Activated T-helper 2 cell treated with anti-CD3 and anti-CD28 coated beads, Interferon-gamma antibody, Interleukin-2, Interleukin-4, amounts not matched to agents 10 μg/mL and 5 μg/mL and 100 μg/mL, durations not matched to agents 14 hours and 24 hours and 36 hours (primary cell): Measurements from ENCODE around the gene SLC25A51. TPM values are rescaled to one million over a fixed set of nuclear protein-coding genes. Genes with fewer than 3 reads are reported as not detected.

Experiments used
- DNase-seq: peaks from one replicate; pipeline ENCODE4 v3.0.0; 2021; ENCODE audit warnings: low spot score
- H3K27ac Mint-ChIP-seq: one replicate; pipeline ENCODE4 v1.8.0; 2021; ENCODE audit warnings: mixed read lengths
- H3K27me3 Mint-ChIP-seq: one replicate; pipeline ENCODE4 v1.8.0; 2021; ENCODE audit warnings: low read depth, mixed read lengths
- H3K36me3 Mint-ChIP-seq: one replicate; pipeline ENCODE4 v1.8.0; 2021; ENCODE audit warnings: low read depth, mixed read lengths
- H3K4me1 Mint-ChIP-seq: one replicate; pipeline ENCODE4 v1.8.0; 2021; ENCODE audit warnings: low read depth, mixed read lengths
- H3K4me3 Mint-ChIP-seq: one replicate; pipeline ENCODE4 v1.8.0; 2021; ENCODE audit warnings: low read depth, mild to moderate bottlenecking, moderate library complexity, mixed read lengths
- H3K9me3 Mint-ChIP-seq: one replicate; pipeline ENCODE4 v1.8.0; 2021; ENCODE audit warnings: mixed read lengths
- intact Hi-C: fragments of 100-400 bp; cut with micrococcal nuclease; formaldehyde crosslinking; loops from one replicate; pipeline ENCODE4 v1.15.1; 2023
- total RNA-seq: library from RNA; stranded (reverse); gene quantifications from 2 replicates; pipeline ENCODE4 v1.2.3, GENCODE V29; 2022

Gene SLC25A51
- total RNA-seq, 1 donor from 2014 or later, result 29.7 TPM

DNA sequence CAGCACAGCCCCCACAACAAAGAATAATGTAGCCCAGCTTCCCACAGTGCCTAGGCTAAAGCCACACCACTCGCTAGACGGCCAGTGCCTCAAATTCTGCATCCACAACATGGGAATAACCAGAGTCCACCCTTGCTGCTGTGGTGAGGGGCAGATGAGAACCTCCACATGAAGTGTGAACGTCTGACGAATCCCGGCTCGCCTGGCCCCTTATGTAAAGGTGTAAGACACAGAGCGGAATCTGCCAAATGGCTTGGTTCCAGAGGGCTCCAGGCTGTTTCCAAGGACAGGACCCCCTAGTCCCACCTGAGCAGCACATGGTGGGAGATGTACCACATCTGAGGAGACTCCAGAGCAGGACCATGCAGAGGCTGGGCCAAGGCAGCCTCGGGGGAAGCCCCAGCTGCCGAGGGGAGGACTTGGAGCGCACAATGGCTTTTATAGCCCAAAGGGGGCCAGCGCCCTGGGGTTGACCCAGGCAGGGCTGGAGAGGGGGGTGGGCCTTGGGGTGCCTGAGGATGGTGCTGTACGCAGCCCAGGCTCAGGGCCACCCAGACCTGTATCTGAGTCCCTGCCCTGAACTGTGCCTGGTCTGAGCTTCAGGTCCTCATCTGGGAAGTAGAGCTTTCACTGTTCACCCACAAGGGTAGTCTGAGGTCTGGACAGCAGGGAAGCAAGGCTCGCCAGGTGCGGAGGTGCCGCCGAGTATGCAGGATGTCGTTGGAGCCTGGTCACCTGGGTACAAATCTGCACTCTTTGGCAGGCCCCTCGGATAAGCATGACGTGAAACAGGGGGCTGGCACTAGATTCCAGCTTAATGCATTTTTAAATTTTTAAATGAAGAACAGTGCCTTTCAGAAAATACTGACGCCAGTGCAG lies 24.9 kb upstream of the SLC25A51 start:
- DNase-seq, result no peak
- Mint-ChIP-seq H3K36me3 (no peaks in the 10 kb centered on the region), H3K27ac (no peak overlapping the region), H3K9me3 (no peaks in the 10 kb centered on the region), H3K27me3 (no peaks in the 10 kb centered on the region), H3K4me1 (peaks cover 4% of the 10 kb centered on the region), H3K4me3 (no peak overlapping the region)
- intact Hi-C loops, result no loop called here

DNA sequence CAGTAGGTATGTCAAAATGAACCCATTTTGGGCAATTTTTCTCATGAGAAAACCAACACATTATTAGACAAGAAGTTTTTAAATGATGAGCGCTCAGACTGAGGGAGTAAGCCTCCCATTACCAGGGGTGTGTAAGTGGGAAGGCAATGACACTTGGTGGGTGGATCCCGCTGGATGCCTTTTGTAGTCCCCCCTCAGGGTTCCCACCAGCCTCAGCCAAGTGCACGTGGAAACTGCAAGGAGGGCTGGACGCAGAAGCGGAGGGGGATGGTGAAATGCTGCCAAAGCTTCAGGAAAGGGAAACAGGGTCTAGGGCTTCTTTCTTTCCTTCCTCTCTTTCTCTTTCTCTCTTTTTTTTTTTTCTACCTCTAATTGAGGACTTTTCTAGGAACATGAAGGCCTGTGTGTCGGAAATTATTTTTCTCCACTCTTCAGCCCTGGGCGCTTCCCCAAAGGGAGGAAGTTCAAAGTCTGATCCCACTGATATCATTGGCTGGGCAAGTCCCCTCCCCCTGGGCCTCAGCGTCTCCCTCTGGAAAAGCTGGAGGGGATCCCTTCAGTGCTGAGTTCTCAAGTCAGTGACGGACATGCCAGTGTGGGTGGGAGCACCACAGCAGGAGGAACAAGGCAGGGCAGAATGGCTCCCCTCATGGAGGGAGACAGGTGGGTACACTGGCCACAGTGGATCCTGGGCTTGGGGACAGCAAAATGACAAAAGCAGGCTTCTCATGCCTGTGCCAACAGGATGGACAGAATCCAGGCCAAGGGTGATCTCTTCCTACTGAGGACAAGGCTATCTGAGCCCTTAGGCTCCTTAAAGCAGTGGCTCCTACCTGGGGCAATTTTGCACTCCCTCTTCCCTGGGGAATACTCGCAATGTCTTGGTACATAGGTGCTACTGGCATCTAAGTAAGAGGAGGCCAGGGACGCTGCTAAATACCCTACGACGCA lies 23.9 kb upstream of the SLC25A51 start:
- no peaks in the 10 kb centered on the region for H3K9me3 Mint-ChIP-seq
- H3K36me3 Mint-ChIP-seq, result no peaks in the 10 kb centered on the region
- H3K27me3 Mint-ChIP-seq, result no peaks in the 10 kb centered on the region
- peaks cover 4% of the 10 kb centered on the region for H3K4me1 Mint-ChIP-seq
- intact Hi-C loops, result no loop called here
- no peak overlapping the region for H3K27ac Mint-ChIP-seq
- H3K4me3 Mint-ChIP-seq, result no peak overlapping the region
- DNase-seq, result no peak

DNA sequence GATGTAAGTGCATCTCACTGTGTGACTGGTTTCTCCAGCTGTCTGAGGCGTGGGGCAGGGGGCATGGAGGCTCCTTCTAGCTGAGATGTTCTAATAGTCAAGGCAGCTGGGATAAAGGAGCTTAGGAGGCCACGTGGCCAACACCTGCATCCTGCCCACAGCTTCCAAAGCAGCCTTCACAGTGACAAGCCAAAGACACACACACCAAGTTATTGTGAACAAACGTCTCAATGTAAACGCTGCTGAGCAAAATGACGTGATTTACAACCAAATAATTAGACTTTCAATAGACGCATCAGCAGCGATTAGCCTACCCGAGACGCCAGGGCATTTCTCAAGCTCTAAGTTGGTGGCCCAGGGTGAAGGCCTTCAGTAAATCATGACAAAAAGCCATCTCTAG lies 23.2 kb upstream of the SLC25A51 start:
- H3K27ac Mint-ChIP-seq, result no peak overlapping the region
- no peak for DNase-seq
- no peaks in the 10 kb centered on the region for H3K9me3 Mint-ChIP-seq
- peaks cover 4% of the 10 kb centered on the region for H3K4me1 Mint-ChIP-seq
- no peaks in the 10 kb centered on the region for H3K27me3 Mint-ChIP-seq
- H3K4me3 Mint-ChIP-seq, result no peak overlapping the region
- intact Hi-C loops, result no loop called here
- no peaks in the 10 kb centered on the region for H3K36me3 Mint-ChIP-seq

DNA sequence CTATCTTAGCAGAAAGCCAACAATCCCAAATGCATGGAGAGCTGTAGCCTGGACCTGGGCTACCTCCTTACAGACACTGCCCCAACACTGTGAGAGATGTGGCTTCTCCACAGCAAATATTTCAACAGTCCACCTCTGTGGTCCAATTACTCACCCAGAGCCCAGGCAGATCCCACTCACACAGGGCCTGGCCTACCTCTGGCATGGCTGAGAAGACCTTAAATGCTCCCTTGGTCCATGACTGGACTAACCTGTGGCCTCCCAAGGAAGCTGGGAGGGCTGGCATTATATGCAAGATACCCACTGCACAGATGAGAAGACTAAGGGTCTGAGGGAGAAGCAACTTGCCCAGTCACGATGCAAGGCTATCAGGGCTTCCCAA lies 22.8 kb upstream of the SLC25A51 start:
- Mint-ChIP-seq H3K4me3 (no peak overlapping the region), H3K9me3 (no peaks in the 10 kb centered on the region), H3K36me3 (no peaks in the 10 kb centered on the region), H3K27me3 (no peaks in the 10 kb centered on the region), H3K27ac (no peak overlapping the region), H3K4me1 (peaks cover 4% of the 10 kb centered on the region)
- DNase-seq, result no peak
- intact Hi-C loops, result no loop called here

DNA sequence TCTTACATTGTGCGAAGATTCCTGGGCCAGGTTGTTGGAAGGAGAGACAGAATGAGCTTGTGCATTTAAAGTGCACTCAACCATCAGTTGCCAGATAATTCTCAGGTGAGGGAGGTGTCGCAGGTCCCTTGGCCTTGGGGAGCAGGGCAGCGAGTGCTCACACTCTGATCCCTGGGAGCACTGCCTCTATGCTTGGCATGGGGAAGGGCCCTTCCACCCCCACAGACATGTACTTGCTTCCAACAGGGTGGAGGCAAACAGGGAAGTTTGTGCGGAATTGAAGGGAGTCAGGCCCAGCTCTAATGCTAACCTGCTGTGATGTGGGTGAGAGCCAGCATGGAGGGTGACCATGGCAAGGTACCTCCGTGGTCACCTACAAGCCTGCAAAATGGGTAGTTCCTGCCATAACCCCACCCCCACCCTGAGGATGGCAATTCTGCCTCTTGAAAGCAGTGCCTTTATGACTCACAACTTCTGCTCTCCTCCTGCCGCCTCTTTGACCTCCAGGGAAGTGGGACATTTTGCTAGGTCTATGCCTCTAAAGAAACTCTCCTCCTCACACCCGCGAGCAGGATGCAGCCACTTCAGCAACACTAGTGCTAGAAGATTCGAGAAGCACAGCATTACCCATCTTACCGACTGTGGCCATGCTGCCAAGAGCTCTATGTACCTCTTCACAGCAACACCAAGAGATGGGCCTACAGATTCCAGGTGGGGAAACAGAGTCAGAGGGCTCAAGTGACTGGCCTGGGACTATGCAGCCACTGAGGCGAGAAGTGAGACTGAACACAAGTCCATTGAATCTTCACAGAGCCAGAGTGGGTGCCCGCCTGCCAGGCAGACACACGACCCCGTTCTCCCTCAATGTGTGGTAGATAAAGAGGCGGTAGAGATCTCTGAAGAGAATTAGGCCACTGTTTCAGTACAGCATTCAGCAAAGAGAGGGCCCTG lies 22.1 kb upstream of the SLC25A51 start:
- Mint-ChIP-seq H3K36me3 (no peaks in the 10 kb centered on the region), H3K4me3 (no peak overlapping the region), H3K27ac (no peak overlapping the region), H3K4me1 (peaks cover 4% of the 10 kb centered on the region), H3K9me3 (no peaks in the 10 kb centered on the region), H3K27me3 (no peaks in the 10 kb centered on the region)
- intact Hi-C loops, result no loop called here
- DNase-seq, result no peak

DNA sequence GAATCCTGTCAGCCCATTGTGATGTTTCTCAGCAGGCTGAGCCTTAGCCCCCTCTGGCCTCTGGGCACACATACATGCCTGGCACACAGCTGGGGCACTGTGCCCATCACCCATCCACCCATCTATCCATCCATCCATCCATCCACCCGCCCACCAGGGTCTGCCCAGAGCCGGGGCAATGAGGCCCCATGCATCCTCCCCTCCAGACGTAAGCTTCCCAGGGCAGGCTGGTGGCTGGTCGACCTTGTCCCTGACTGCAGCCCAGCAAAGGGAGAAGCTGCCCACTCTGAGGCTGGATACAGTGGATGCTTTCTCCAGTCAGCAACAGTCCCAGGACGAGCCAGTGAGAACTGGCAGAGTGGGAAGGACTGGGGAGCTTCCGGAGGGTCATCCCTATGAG lies 21.1 kb upstream of the SLC25A51 start:
- Mint-ChIP-seq H3K27me3 (no peaks in the 10 kb centered on the region), H3K9me3 (no peaks in the 10 kb centered on the region), H3K36me3 (no peaks in the 10 kb centered on the region), H3K4me1 (peaks cover 4% of the 10 kb centered on the region), H3K27ac (no peak overlapping the region), H3K4me3 (no peak overlapping the region)
- DNase-seq, result no peak
- intact Hi-C loops, result no loop called here

DNA sequence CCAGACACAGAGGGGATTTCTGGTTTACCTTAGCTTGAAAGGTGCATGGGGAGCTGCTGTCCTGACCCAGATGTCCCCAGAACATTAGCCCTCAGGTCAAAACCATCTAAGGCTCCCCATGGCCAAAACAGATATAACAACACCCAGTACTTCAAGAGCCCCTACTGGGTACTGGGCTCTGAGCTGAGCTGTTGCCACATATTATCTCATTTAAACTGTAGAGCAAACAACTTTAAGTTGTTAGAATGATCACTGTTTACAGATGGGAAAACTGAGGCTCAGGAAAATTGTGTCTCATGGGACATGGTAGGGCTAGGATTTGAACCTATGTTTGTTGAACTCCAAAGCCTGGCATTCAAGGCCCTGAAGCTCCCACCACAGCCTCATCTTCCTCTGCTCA lies 20.6 kb upstream of the SLC25A51 start:
- H3K4me1 Mint-ChIP-seq, result peaks cover 4% of the 10 kb centered on the region
- intact Hi-C loops, result no loop called here
- H3K27me3 Mint-ChIP-seq, result no peaks in the 10 kb centered on the region
- no peak for DNase-seq
- no peak overlapping the region for H3K4me3 Mint-ChIP-seq
- no peaks in the 10 kb centered on the region for H3K36me3 Mint-ChIP-seq
- H3K9me3 Mint-ChIP-seq, result no peaks in the 10 kb centered on the region
- H3K27ac Mint-ChIP-seq, result no peak overlapping the region

DNA sequence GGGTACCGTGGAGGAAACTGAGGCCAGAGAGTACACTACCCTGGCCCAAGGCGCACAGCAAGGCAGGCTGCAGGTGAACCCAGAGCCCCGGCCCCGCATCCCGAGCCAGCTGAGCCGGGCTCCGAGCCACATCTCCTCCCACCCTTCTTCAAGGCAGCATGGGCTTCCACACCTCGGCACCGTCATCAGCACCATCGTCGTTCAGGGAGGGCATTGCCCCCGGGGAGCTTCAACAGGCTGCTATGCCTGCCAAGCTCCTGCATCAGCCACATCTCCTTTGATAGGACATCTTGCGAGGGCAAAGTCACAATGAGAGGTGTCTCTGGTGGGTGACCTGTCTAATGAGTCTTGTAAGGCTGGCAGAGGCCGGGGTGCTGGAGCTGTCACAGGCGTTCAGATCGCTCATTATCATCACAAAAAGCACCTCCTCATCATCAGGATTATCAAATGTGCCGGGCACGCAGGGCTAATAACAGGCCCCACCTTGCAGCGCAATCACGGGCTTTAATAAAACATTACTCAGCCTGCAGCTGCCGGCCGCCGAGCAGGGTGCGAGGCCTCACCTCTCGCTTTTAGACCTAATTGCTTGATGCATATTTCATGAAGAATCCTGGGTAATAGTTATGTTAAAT lies 20.0 kb upstream of the SLC25A51 start:
- H3K9me3 Mint-ChIP-seq, result no peaks in the 10 kb centered on the region
- no peaks in the 10 kb centered on the region for H3K27me3 Mint-ChIP-seq
- no peaks in the 10 kb centered on the region for H3K36me3 Mint-ChIP-seq
- H3K27ac Mint-ChIP-seq, result no peak overlapping the region
- H3K4me3 Mint-ChIP-seq, result no peak overlapping the region
- intact Hi-C loops, result no loop called here
- no peak for DNase-seq
- peaks cover 4% of the 10 kb centered on the region for H3K4me1 Mint-ChIP-seq

DNA sequence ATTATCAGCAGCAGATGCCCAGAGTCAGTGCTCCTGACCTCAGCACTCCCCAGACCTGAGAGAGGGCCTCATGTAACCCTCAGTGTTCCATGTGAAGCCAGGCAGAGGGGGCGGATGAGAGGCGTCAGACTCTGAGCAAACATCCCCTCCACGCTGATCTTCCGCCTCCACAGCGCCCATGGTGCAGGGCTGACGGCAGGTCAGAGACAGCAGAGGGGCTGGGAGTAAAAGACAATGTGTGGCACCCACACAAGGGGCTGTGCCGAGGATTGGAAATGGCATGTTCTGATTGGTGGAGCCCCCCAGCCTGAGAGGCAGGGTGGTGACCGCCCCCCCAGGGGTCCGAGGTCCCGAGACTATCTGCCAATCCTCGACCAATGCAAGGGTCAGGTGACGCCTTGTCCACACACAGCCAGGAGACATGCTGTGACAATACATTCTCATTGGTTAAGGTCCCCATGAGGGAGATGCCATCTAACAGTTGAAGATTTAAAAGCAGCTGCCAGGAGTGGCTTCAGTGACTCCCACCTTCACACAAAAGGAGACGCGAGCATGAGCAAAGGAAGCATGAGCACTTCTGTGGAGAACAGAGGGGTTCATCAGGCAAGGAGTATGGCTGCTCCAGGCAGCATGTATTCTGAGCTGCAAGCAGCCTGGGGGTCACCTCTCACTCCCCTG lies 19.3 kb upstream of the SLC25A51 start:
- Mint-ChIP-seq H3K4me3 (no peak overlapping the region), H3K9me3 (no peaks in the 10 kb centered on the region), H3K27me3 (no peaks in the 10 kb centered on the region), H3K27ac (no peak overlapping the region), H3K4me1 (peaks cover 4% of the 10 kb centered on the region), H3K36me3 (no peaks in the 10 kb centered on the region)
- no peak for DNase-seq
- intact Hi-C loops, result no loop called here

DNA sequence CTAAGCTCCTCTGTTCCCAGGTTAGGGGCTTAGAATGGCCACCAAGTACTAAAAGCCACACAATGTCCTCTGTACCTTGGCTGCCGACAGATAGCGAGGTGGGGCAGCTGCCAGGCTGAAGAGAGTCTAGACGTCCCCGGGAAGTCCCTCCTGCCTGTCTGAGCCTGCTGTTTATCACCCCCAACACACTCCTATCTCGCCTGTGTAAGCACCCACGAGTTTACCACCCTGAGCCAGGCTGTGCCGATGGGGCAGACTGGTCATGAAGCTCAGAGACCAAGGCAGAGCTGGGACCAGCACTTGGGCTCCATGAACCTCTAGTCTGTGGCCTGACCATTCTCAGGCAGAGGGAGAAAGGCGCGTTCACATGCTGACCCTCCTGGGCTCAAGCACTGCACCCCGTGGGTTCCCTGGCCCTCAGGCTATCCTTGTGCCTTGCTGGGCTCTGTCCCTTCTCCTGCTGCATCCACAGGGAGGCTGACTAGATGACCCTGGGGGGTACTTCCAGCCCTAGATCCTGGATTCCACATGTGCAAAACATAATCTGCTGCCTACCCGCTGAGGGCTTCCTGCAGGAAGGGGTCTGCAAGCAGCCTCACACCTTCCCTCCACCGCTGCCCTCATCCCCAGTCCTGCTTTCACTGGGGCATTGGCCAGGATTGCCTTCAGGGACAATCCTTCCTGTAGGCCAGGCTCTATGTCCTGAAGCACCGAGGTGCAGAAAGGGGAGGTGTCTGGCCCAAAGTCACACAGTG lies 18.6 kb upstream of the SLC25A51 start:
- no peaks in the 10 kb centered on the region for H3K27me3 Mint-ChIP-seq
- intact Hi-C loops, result no loop called here
- DNase-seq, result no peak
- no peaks in the 10 kb centered on the region for H3K36me3 Mint-ChIP-seq
- H3K9me3 Mint-ChIP-seq, result no peaks in the 10 kb centered on the region
- no peak overlapping the region for H3K4me3 Mint-ChIP-seq
- no peak overlapping the region for H3K27ac Mint-ChIP-seq
- H3K4me1 Mint-ChIP-seq, result peaks cover 4% of the 10 kb centered on the region

DNA sequence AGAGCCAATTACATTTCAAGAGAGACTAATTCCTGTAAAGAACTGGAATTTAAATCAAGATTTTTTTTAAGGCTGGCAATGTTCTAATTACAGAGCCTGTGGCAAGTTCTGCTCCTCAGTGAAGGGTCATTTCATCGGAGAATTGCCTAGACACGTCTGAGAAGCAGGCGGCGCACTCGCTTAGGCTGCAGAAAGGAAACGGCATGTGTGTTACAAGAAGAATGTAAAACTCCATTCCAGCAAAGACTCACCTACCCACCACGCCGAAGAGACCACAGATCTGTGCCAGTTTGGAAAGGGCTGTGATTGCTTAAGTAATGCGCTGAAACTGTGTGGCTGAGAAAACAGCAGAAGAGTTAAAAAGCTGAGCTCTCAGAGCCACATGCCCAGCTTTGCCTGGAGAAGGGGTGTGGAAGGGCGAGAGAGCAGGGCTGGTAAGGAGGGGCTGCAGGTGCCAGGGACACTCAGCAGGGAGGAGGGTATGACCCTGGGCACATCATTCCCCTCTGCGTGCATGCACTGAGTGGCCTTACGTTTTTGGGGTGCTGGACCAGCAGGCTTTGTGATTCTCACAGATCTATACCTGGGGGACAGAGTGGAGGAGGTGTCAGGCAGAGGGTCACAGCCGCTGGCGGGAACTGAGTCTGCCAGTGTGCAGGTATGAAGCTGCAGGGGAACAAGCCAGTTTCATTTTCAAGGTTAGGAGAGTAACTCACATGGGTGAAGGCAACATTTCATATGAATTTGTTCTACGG lies 17.8 kb upstream of the SLC25A51 start:
- peaks cover 4% of the 10 kb centered on the region for H3K4me1 Mint-ChIP-seq
- no peaks in the 10 kb centered on the region for H3K27me3 Mint-ChIP-seq
- H3K27ac Mint-ChIP-seq, result no peak overlapping the region
- no peak for DNase-seq
- intact Hi-C loops, result no loop called here
- no peaks in the 10 kb centered on the region for H3K36me3 Mint-ChIP-seq
- H3K9me3 Mint-ChIP-seq, result no peaks in the 10 kb centered on the region
- no peak overlapping the region for H3K4me3 Mint-ChIP-seq
